Measurements from ENCODE around the gene KPNA4.

- no peak for TF ChIP-seq CTCF (IDR thresholded peaks at IDR 0.05)
- TF ChIP-seq POLR2A (IDR thresholded peaks at IDR 0.05): no peak
These were observed 92.2 kb downstream of the KPNA4 start for GRCh38 chr3:160473221-160473620.

Data from testis (tissue), 2 donors.